HG03039 (cell line): ENCODE measurements around the gene TUFT1.

Experiments
- ATAC-seq: cut with Tn5 transposase; IDR thresholded peaks from one replicate; pipeline ENCODE4 v1.9.1; 2021; ENCODE audit warnings: mild to moderate bottlenecking, moderate library complexity; ENCODE audit not compliant: unreplicated experiment

The TUFT1 gene

DNA sequence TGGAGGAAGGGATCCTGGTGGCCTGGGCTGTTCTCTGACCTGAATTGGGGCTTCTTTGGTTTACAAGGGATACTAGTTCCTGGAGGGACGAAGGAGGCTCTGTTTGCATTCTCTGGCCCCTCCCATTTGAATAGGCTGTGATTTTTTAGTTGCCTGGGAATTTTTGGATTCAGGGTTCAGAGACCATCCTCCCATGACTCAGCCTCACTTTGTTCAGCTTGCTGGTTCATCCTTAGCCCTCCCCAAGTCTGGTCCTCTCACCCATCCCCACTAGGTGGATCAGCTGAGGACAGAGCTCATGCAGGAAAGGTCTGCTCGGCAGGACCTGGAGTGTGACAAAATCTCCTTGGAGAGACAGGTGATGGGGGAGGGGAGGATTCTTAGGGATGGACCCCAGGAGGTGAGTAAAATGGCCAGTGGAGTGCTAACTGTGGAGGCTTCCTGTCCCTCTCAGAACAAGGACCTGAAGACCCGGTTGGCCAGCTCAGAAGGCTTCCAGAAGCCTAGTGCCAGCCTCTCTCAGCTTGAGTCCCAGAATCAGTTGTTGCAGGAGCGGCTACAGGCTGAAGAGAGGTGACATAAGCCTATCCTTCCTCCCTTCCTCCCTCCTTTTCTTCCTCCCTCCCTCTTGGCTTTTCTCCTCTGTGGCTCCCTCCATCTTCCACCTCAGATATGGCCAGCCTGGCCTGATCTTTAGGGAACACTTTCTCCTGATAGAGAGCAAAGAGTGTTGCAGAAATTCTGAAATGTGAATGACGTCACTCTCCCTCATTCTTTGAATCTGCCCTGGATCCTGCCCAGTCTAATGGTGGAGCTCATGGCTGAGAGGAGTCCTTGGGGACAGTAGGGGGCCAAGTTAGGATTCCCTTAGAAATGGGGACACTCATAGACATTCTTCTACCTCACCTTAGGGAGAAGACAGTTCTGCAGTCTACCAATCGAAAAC is 4.5 kb upstream of the TUFT1 start:
- no peak for ATAC-seq

DNA sequence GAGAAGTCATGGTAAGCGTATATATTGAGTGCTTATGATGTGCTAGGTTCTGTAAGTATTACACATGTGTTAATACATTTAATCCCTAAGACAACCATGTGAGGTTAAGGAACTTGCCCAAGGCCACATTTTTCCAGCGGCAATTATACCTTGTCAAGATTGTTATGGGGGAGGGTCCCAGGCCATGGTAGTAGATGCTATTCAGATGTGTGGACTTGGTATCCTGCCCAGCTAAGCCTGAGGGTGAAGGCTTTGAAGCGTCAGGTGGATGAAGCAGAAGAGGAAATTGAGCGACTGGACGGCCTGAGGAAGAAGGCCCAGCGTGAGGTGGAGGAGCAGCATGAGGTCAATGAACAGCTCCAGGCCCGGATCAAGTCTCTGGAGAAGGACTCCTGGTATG is 3.6 kb upstream of the TUFT1 start:
- ATAC-seq: no peak

DNA sequence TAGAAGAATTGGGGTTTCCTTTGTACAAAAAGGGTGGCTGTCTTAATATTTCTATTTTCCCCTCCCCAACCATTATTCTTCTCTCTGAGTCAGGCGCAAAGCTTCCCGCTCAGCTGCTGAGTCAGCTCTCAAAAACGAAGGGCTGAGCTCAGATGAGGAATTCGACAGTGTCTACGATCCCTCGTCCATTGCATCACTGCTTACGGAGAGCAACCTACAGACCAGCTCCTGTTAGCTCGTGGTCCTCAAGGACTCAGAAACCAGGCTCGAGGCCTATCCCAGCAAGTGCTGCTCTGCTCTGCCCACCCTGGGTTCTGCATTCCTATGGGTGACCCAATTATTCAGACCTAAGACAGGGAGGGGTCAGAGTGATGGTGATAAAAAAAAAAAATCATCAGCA is 3.0 kb upstream of the TUFT1 start:
- no peak for ATAC-seq

DNA sequence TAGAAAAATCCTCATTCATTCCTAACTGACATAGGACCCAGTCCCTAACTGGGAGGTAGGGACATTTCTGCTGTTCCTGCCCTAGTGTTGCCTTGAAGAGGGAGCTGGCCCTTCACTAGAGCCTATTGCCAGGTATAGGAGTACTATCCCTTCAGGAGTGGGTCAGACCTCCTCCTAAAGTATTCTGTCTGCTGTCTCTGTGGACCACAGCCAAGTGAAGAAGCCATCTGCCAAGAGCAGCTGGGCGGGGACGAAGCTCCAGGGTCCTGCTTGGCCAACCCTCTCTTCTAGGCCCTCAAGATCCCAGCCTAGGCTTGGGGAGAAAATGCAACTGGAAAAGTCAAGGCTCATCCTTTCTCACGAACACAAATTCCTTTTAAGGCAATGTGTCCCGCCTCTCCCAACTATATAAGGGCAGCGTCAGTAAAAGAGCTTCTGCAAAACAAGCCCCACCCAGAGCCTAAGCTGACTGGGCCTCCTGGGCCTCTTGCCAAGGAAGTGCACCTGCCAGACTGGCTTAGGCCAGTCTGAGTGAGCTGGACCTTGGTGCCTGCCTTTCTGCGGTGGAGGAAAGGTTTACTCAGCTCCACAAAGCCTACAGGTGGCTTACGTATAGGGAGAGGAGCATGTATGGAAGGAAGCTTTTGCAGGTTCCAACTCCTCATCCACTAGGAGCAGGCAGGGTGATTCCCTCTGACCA is 638 bp upstream of the TUFT1 start:
- peak; percentile 26 for ATAC-seq

DNA sequence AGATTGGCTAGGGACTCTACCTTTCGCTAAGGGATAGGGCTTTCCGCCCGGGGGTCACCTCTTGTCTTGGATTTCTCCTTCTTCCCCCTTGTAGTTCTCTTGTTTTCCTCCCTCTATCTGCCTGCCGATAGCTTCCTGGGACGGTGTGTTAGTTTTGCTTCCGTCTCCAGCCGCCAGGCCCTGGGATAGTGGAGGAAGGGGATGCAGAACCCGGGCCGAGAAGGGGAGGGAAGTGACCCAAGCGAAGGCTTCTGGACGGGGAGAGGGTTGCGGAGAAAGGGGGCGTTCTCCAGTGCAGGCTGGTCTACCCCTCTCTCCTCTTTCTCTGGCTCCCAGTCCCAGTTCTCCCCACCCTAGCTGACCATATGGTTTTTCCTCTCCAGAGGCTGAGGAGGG is 871 bp downstream of the TUFT1 start:
- no peak for ATAC-seq

DNA sequence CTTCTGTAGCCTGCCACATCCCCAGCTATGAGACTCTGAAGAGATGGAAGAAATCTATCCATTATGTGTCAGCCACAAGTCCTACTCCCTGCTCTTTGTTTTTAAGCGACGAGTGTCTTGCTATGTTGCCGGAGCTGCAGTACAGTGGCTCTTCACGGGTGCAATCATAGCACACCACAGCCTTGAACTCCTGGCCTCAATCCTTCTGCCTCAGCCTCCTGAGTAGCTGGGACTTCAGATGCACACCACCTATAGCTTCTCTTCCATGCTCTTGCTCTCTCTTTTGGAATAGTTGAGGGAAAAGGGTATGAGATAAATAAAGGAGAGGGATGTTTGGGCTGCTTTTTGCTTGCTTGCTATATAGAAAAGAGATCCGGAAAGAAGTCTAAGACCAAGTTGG is 1.6 kb downstream of the TUFT1 start:
- ATAC-seq: no peak

DNA sequence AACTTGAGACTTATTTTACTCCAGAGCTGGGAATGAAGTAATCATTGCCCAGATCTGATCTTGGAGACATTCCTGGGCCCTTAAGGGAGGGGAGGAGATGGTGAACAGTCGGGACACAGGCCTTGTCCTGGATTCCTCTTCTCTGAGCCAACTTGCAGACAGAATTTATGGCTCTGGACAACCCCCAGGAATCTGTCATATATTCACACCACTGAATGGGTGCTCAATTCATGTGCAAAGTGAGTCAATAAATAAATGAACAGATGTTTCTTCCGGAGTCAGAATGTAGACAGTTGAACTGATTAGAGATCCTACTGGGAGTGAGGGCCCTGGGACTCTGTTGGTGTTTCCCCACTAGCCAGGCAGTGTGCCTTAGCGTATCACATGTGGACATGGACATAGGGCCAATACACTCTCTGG is 2.6 kb downstream of the TUFT1 start:
- no peak for ATAC-seq

DNA sequence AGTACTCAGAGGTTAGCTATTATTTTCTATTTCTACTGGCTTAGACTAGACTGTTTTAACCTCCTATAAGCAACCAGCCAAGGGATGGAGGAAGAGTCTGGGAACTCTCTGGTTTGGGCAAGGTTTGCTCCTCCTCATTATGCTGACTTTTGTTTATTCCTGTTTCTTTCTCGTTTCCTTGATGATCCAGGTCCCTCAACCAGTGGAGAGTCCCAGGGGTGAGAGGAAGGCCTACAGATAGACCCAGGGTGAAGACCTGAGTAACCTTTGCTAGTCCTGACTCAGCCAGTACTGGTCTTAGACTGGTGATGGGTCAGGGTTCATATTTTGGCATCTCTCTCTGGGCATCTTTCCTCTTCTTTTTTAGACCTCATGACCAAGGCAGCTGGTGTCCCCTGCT is 5.4 kb downstream of the TUFT1 start:
- no peak for ATAC-seq

DNA sequence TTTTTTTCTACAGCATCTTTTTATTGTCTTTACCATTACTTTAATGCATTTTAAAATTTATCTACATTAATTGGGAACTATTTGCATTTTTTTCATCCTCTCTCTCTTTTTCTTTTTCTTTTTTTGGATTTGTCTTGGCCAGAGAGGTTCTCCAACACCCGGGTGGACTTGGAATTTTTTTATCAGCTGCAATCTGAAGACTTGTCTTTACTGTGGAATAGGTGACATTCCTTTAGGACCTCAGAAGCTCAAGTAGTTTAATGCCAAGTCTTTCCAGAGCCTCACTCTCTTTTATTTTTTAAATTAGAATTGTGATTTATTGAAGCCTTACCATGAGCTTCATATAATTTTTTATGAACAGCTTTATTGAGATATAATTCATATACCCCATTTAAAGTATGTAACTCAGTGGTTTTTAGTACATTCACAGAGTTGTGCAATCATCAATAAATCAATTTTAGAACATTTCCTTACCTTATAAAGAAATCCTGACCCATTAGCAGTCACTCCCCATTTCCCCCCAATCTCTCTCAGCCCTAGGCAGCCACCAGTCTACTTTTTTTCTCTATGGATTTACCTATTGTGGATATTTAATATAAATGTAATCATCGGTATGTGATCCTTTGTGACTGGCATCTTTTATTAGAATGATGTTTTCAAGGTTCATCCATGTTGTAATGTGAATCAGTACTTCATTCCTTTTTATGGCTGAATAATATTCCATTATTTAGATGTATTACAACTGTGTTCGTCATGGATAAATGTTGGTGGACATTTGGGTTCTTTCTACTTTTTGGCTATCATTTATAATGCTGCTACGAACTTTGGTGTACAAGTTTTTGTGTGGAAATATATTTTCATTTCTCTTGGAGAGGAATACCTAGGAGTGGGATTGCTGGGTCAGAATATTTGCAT is 6.2 kb downstream of the TUFT1 start:
- ATAC-seq: no peak

DNA sequence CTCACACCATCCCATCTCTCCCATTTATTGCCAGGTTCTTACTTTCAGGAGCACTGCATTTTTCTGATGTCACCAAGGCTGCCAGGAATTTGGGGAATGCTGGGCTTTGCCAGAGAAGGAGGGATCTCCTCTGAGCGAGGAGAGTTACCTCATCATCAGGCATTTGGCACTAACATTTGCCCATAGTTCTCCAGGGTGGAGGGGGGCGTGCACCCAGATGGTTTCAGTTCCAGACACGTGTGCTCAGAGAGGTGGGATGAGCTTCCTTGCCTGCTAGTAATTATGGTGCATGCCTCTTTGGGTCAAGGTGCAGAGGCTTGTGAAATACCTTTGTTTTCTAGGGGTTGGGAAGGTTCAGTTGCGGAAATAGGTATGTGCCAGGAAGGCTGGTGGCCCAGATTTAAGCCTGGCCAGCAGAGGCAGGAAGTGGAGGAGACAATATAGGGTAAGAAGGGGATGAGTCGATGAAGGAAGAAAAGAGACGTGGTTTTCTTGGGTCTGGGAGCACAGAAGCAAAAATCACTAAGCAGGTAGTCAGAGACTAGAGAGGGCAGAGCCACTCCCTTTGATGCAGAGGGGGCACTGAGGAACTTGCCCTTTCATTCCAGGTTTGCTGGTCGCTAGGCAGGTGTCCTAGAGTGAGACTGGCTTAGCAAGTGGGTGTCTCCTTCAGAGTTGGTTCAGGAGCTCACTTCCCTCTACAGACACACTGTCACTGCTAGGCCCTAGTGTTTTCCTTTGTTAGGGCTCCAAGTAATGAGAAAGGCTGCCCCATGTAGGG is 7.2 kb downstream of the TUFT1 start:
- ATAC-seq: no peak

DNA sequence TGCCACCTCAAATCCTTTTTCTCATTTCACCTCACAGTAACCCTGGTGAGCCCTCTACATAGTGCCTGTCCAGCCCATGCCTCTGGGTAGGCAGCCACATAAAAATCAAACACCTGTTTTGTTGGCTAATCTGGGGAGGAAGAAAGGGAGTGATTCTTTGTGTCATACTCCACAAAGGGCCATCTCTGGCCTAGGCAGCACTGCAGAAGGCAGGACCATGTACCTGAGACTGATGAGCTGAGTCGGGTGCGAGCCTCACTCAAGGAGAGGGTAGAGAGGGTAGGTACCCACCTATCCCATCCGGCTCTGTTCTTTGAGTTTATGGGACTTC is 7.8 kb downstream of the TUFT1 start:
- no peak for ATAC-seq

DNA sequence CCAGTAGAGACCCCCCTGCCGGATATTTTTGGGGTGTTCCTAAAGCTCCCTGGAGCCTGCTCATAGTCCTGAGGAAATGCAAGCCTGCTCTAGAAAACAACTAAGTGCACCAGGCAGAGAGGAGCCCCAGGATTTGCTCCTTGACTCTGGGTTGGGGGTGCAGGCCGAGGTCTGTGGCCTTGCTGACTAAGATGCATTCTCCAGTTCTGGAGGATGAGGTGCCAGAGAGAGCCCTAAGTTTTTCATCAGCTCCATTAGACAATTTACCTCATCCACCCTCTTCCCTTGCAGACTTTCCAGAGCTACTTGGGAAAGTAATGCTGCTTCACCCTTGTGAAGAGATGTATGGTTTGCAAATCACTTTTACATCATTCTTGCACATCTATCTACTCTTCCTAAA is 9.1 kb downstream of the TUFT1 start:
- no peak for ATAC-seq

DNA sequence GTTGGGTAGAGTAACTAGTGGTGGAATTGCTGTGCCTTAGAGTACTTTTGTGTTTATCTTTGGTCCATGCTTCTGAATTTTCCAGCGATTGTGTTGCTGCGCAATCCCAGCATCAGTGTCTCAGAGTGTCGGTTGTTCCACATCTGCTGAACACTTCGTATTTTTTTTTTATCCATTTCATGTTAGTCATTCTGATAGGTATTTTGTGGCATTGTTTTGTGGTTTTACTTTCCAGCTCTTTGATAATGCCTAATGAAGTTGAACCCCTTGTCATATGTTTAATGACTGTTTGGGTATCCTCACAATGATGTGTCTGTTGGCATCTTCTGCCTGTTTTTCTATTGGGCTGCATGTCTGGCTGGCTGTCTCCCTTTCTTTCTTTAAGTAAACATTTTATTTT is 13.6 kb downstream of the TUFT1 start:
- no peak for ATAC-seq

DNA sequence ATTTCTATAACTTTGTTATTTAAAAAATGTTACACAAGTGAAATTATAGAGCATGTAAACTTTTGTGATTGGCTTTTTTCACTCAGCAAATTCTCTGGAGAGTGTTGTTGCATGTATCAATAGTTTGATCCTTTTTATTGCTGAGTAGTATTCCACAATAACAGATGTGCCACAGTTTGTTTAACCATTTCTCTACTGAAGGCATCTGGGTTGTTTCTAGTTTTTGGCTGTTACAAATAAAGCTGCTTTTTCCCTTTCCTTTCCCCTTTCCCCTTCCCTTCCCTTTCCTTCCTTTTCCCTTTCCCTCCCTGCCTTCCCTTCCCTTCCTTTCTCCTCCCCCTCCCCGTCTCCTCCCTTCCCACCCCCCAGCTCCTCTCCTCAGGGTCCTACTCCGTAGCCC is 15.9 kb downstream of the TUFT1 start:
- no peak for ATAC-seq

DNA sequence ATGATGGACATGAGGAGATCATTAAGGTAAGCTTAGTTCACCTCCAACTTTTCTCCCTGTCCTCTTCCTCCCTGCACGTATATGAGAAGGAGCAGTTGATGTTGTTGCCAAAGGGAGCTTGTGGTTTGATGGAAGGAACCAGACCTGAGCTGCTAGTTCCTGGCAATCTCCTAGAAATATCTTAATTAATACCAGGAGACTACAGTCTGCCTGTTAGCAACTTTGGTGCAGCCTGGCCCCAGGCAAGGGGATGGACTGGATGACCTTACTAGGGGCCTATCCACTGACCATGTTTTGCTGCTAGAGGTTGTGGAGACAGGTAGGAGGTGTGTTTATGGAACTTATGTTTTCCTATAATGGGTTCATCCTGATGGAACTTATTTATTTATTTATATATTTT is 22.6 kb downstream of the TUFT1 start:
- no peak for ATAC-seq

DNA sequence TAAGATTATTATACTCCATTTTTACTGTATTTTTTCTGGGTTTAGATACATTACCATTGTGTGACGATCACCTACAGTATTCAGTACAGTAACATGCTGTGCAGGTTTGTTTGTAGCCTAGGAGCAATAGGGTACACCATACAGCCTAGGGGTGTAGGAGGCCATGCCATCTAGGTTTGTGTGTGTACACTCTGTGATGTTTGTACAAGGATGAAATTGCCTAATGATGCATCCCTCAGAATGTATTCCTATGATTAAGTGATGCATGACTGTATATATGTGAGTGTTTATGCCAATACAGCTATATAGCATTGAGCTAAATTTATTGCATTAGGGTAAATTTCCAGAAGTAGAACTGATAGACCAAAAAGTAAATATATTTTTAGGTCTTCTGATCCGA is 23.3 kb downstream of the TUFT1 start:
- ATAC-seq: no peak

DNA sequence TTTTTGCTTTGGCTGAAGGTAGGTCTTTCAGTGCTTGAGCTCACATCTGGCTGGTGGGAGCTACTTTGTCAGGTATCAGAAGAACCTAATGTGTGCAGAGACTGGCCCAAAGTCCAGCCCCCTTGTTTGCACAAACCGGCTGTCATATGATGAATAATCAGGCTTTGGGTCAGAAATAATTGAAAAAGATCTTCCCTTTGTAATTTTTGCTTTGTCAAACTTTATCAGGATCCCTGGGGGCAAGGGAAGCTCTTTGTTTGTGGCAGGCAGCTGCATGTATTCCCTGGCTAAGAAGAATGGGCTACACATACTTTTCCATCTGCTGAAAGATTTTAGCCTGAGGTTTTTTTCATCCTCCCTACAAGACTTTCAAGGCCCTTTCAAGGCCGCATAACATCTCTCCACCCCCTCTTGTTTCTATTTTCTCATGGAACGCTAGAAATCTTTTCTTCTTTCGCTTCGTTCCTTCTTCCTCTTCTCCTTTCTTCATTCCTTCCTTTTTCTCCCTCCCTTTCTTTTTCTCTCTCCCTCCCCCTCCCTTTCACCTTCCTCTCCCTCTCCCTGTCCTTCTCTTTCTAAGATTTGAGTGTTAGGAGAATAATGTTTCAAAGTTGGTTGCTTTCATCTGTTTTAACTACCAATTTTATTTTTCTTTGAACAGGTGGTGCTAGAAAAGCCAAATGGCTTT is 25.5 kb downstream of the TUFT1 start:
- no peak for ATAC-seq

DNA sequence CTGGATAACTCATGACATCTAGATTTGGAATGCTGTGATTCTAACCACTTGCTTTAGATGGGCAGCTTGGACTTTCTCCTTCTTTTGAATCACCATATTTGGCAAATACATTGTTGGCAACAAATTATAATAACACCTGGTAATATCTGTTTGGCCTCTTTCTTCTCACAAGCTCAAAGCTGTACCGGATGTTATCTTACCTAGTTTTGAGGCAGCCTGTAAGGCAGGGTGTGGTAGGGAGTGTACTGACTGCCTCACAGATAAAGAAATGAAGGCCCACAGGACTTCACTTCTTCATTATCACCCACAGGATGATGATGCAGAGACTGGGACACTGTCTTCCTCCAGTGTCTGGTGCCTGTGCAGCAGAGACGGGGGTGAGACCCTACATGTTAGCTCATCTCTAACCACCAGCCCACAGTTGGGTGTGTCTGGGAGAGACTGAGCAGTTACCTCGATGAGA is 28.5 kb downstream of the TUFT1 start:
- ATAC-seq: no peak

DNA sequence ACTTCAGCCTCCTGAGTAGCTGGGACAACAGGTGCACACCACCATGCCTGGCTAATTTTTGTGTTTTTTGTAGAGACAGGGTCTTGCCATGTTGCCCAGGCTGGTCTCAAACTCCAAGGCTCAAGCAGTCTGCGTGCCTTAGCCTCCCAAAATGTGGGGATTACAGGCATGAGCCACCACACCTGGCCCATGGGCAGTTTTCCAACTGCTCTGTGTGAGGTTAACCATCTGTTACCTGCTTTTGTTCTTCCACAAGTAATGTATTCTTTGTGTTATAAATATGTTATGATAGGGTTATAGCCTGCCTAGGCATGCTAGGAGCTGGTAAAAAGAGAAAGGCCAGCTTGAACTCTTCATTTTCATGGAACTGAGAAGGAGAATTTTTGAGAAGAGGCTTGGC is 30.7 kb downstream of the TUFT1 start:
- no peak for ATAC-seq
